Mesenchymal stem cell (in vitro differentiated cells and primary cell): ENCODE measurements around the gene SAP25.

Experiments
- DNase-seq: peaks from one replicate; pipeline ENCODE4 v3.0.0-alpha.2; 2013
- H2AFZ ChIP-seq: one replicate; pipeline ENCODE4 v1.6.1; 2013; ENCODE audit warnings: low read depth, mild to moderate bottlenecking, control low read depth, inconsistent platforms, low read length, moderate library complexity
- H2AK5ac ChIP-seq: 2 replicates; pipeline ENCODE4 v1.6.1; 2013; ENCODE audit warnings: low read length, moderate library complexity, mild to moderate bottlenecking, inconsistent platforms; ENCODE audit not compliant: severe bottlenecking
- H2BK120ac ChIP-seq: one replicate; pipeline ENCODE4 v1.6.1; 2013; ENCODE audit warnings: low read depth, mild to moderate bottlenecking, inconsistent platforms, low read length, moderate library complexity
- H2BK12ac ChIP-seq, 2 experiments: one replicate each; pipeline ENCODE4 v1.6.1; 2013; ENCODE audit warnings: inconsistent platforms in 2 of 2, low read length in 2 of 2, mild to moderate bottlenecking in 2 of 2, moderate library complexity in 2 of 2, control low read depth in 1 of 2
- H2BK15ac ChIP-seq: one replicate; pipeline ENCODE4 v1.6.1; 2013; ENCODE audit warnings: mild to moderate bottlenecking, low read depth, inconsistent platforms; ENCODE audit not compliant: poor library complexity, severe bottlenecking
- H2BK5ac ChIP-seq: 2 replicates; pipeline ENCODE4 v1.6.1; 2013; ENCODE audit warnings: low read depth, mild to moderate bottlenecking, low read length, control low read depth, inconsistent platforms; ENCODE audit not compliant: poor library complexity, severe bottlenecking
- H3K14ac ChIP-seq, 2 experiments: one replicate each; pipeline ENCODE4 v1.6.1; 2013; ENCODE audit warnings: inconsistent platforms in 2 of 2, low read length in 2 of 2, control low read depth in 1 of 2, mild to moderate bottlenecking in 1 of 2, moderate library complexity in 1 of 2
- H3K18ac ChIP-seq, 2 experiments: one replicate each; pipeline ENCODE4 v1.6.1; 2013; ENCODE audit warnings: inconsistent platforms in 2 of 2, low read length in 2 of 2, control low read depth in 1 of 2, low read depth in 1 of 2, mild to moderate bottlenecking in 1 of 2
- H3K23ac ChIP-seq, 2 experiments: one replicate each; pipeline ENCODE4 v1.6.1; 2013; ENCODE audit warnings: inconsistent platforms in 2 of 2, low read length in 2 of 2, mild to moderate bottlenecking in 2 of 2, moderate library complexity in 2 of 2, control low read depth in 1 of 2
- H3K27ac ChIP-seq: 2 replicates; pipeline ENCODE4 v1.5.1; 2013; ENCODE audit warnings: mild to moderate bottlenecking, moderate library complexity, low read length, control low read depth, inconsistent platforms; ENCODE audit not compliant: poor library complexity, severe bottlenecking
- H3K27me3 ChIP-seq, 2 experiments: 2 replicates each; pipeline versions ENCODE4 v1.6.1 to v1.7.0; 2013; ENCODE audit warnings: low read length in 2 of 2, mild to moderate bottlenecking in 2 of 2, moderate library complexity in 2 of 2, control low read depth in 1 of 2, inconsistent platforms in 1 of 2; ENCODE audit not compliant: control insufficient read depth in 1 of 2, insufficient read depth in 1 of 2
- H3K36me3 ChIP-seq, 2 experiments: 2 replicates each; pipeline versions ENCODE4 v1.6.1 to v1.7.0; 2013; ENCODE audit warnings: low read length in 2 of 2, control low read depth in 1 of 2, inconsistent platforms in 1 of 2, low read depth in 1 of 2, mild to moderate bottlenecking in 1 of 2; ENCODE audit not compliant: insufficient read depth in 2 of 2, control insufficient read depth in 1 of 2
- H3K4ac ChIP-seq, 2 experiments: one replicate each; pipeline ENCODE4 v1.6.1; 2013; ENCODE audit warnings: inconsistent platforms in 2 of 2, low read length in 2 of 2, mild to moderate bottlenecking in 2 of 2, moderate library complexity in 2 of 2, control low read depth in 1 of 2, low read depth in 1 of 2
- H3K4me1 ChIP-seq: 2 replicates; pipeline ENCODE4 v1.6.1; 2013; ENCODE audit warnings: low read depth, low read length, control low read depth; ENCODE audit not compliant: control insufficient read depth, insufficient read depth
- H3K4me2 ChIP-seq: 2 replicates; pipeline ENCODE4 v1.6.1; 2013; ENCODE audit warnings: low read length, mild to moderate bottlenecking, inconsistent platforms; ENCODE audit not compliant: poor library complexity, severe bottlenecking
- H3K4me3 ChIP-seq, 2 experiments: 2 replicates each; pipeline versions ENCODE4 v1.5.1 to v1.7.0; 2013; ENCODE audit warnings: low read length in 2 of 2, mild to moderate bottlenecking in 2 of 2, control low read depth in 1 of 2, low read depth in 1 of 2; ENCODE audit not compliant: insufficient read depth in 1 of 2
- H3K79me1 ChIP-seq: replicated peaks from 2 replicates; pipeline ENCODE4 v1.6.1; 2013; ENCODE audit warnings: mild to moderate bottlenecking, control low read depth, low read length, inconsistent platforms; ENCODE audit not compliant: poor library complexity, severe bottlenecking
- H3K9ac ChIP-seq: 2 replicates; pipeline ENCODE4 v1.7.0; 2013; ENCODE audit warnings: mild to moderate bottlenecking, low read length, moderate library complexity
- H3K9me3 ChIP-seq: 2 replicates; pipeline ENCODE4 v1.7.0; 2013; ENCODE audit warnings: mild to moderate bottlenecking, low read length; ENCODE audit not compliant: control insufficient read depth
- H4K8ac ChIP-seq: one replicate; pipeline ENCODE4 v1.6.1; 2013; ENCODE audit warnings: inconsistent platforms, mild to moderate bottlenecking, low read length, moderate library complexity
- H4K91ac ChIP-seq: one replicate; pipeline ENCODE4 v1.6.1; 2013; ENCODE audit warnings: mild to moderate bottlenecking, low read length, inconsistent platforms
- WGBS: methylation state at CpG from one replicate; pipeline ENCODE4 v1.1.7; 2013; ENCODE audit warnings: mixed read lengths; 5-methylcytosine and 5-hydroxymethylcytosine counted together

The SAP25 gene

GRCh38 chr7:100546129-100546925, 27.4 kb downstream of the SAP25 start:
- H3K23ac ChIP-seq, result no peak overlapping the region
- peak overlapping the region; percentile 97 for H3K27ac ChIP-seq
- H2AK5ac ChIP-seq, result peak overlapping the region; percentile 33
- DNase-seq, result peak; percentile 36
- no peaks in the 10 kb centered on the region for H3K27me3 ChIP-seq
- H3K4me1 ChIP-seq, result peaks cover 8% of the 10 kb centered on the region
- no peak overlapping the region for H3K14ac ChIP-seq
- H3K18ac ChIP-seq, result peak overlapping the region; percentile 61 to 62
- H3K36me3 ChIP-seq, result peaks cover 7 to 15% of the 10 kb centered on the region in 2 experiments
- H4K8ac ChIP-seq, result peak overlapping the region; percentile 87
- H4K91ac ChIP-seq, result no peak overlapping the region
- H2BK120ac ChIP-seq, result peak overlapping the region; percentile 4
- peak overlapping the region in 1 of 2 experiments; percentile 78 for H2BK12ac ChIP-seq
- peak overlapping the region; percentile 39 for H2BK5ac ChIP-seq
- peak overlapping the region; percentile 73 for H3K9ac ChIP-seq
- H3K4ac ChIP-seq, result peak overlapping the region; percentile 2 to 94
- 21% methylated on average over 10 of the region's 10 CpGs for WGBS
- peaks cover 26% of the 10 kb centered on the region for H3K79me1 ChIP-seq
- H2AFZ ChIP-seq, result peak overlapping the region; percentile 27
- H3K4me3 ChIP-seq, result no peak overlapping the region
- H3K4me2 ChIP-seq, result peak overlapping the region; percentile 35
- no peaks in the 10 kb centered on the region for H3K9me3 ChIP-seq
- no peak overlapping the region for H2BK15ac ChIP-seq

GRCh38 chr7:100545360-100546128, 28.2 kb downstream of the SAP25 start:
- Histone ChIP-seq H3K9ac (peak overlapping the region; percentile 73), H2BK120ac (peak overlapping the region; percentile 89), H2BK5ac (peak overlapping the region; percentile 83), H3K9me3 (no peaks in the 10 kb centered on the region), H3K23ac (no peak overlapping the region), H4K91ac (no peak overlapping the region), H2AFZ (peak overlapping the region; percentile 1), H2AK5ac (peak overlapping the region; percentile 74), H3K4me2 (peak overlapping the region; percentile 13), H3K4me1 (peaks cover 8% of the 10 kb centered on the region), H2BK15ac (no peak overlapping the region), H4K8ac (peak overlapping the region; percentile 45), H3K36me3 (peaks cover 7 to 12% of the 10 kb centered on the region in 2 experiments), H3K4ac (peak overlapping the region in 1 of 2 experiments; percentile 94), H3K79me1 (peaks cover 29% of the 10 kb centered on the region), H3K14ac (no peak overlapping the region), H3K27me3 (no peaks in the 10 kb centered on the region), H3K27ac (peak overlapping the region; percentile 97), H2BK12ac (peak overlapping the region; percentile 64 to 79), H3K18ac (peak overlapping the region; percentile 7 to 64), H3K4me3 (peak overlapping the region in 1 of 2 experiments; percentile 35)
- peak; percentile 91 for DNase-seq
- 14% methylated on average over 3 of the region's 3 CpGs for WGBS

- H2AK5ac ChIP-seq, result peak overlapping the region; percentile 74
- H2BK12ac ChIP-seq, result peak overlapping the region; percentile 64 to 79
- H3K23ac ChIP-seq, result no peak overlapping the region
- H3K27me3 ChIP-seq, result no peaks in the 10 kb centered on the region
- H3K27ac ChIP-seq, result peak overlapping the region; percentile 97
- H4K91ac ChIP-seq, result no peak overlapping the region
- peaks cover 7 to 8% of the 10 kb centered on the region in 2 experiments for H3K36me3 ChIP-seq
- H3K14ac ChIP-seq, result no peak overlapping the region
- peak overlapping the region; percentile 38 for H2BK15ac ChIP-seq
- H2BK120ac ChIP-seq, result peak overlapping the region; percentile 89
- peak overlapping the region in 1 of 2 experiments; percentile 33 for H3K4ac ChIP-seq
- no peak overlapping the region for H3K4me2 ChIP-seq
- peaks cover 8% of the 10 kb centered on the region for H3K4me1 ChIP-seq
- no peaks in the 10 kb centered on the region for H3K9me3 ChIP-seq
- H3K4me3 ChIP-seq, result peak overlapping the region in 1 of 2 experiments; percentile 35
- H3K18ac ChIP-seq, result peak overlapping the region; percentile 61 to 64
- no peak overlapping the region for H2AFZ ChIP-seq
- H4K8ac ChIP-seq, result peak overlapping the region; percentile 9
- peak overlapping the region; percentile 83 for H2BK5ac ChIP-seq
- H3K9ac ChIP-seq, result peak overlapping the region; percentile 73
- DNase-seq, result no peak
- peaks cover 32% of the 10 kb centered on the region for H3K79me1 ChIP-seq
- WGBS, result 50% methylated on average over 1 of the region's 1 CpG
Observed at GRCh38 chr7:100544967-100545359, 28.7 kb downstream of the SAP25 start.

- no peak overlapping the region for H3K23ac ChIP-seq
- H2BK120ac ChIP-seq, result no peak overlapping the region
- no peak overlapping the region for H3K4me2 ChIP-seq
- no peak overlapping the region for H4K91ac ChIP-seq
- H3K9ac ChIP-seq, result peak overlapping the region; percentile 11
- H2AK5ac ChIP-seq, result peak overlapping the region; percentile 69
- H3K27ac ChIP-seq, result no peak overlapping the region
- no peak for DNase-seq
- WGBS, result 13% methylated on average over 4 of the region's 5 CpGs
- peaks cover 13% of the 10 kb centered on the region for H3K4me1 ChIP-seq
- H3K4me3 ChIP-seq, result no peak overlapping the region
- no peak overlapping the region for H3K14ac ChIP-seq
- H3K79me1 ChIP-seq, result peaks cover 34% of the 10 kb centered on the region
- H4K8ac ChIP-seq, result peak overlapping the region; percentile 73
- H2BK15ac ChIP-seq, result no peak overlapping the region
- H3K9me3 ChIP-seq, result no peaks in the 10 kb centered on the region
- no peak overlapping the region for H3K4ac ChIP-seq
- peaks cover 2 to 4% of the 10 kb centered on the region in 2 experiments for H3K36me3 ChIP-seq
- H2BK5ac ChIP-seq, result no peak overlapping the region
- no peak overlapping the region for H2AFZ ChIP-seq
- H3K18ac ChIP-seq, result no peak overlapping the region
- no peaks in the 10 kb centered on the region for H3K27me3 ChIP-seq
- H2BK12ac ChIP-seq, result peak overlapping the region; percentile 56 to 89
Observed at GRCh38 chr7:100544386-100544785, 29.3 kb downstream of the SAP25 start.
